OCI-M2 (cell line): ENCODE data around the gene NLRP6.
"Not testable (repeated sequence)": the region's sequence is repeated elsewhere in the genome, so short reads cannot be mapped to it uniquely, and the experiment has no call there.

Experiments used
- DNase-seq: peaks from one replicate; lab custom pipeline; 2025; ENCODE audit not compliant: unreplicated experiment; lab: John Stamatoyannopoulos, UW

NLRP6 gene

DNA sequence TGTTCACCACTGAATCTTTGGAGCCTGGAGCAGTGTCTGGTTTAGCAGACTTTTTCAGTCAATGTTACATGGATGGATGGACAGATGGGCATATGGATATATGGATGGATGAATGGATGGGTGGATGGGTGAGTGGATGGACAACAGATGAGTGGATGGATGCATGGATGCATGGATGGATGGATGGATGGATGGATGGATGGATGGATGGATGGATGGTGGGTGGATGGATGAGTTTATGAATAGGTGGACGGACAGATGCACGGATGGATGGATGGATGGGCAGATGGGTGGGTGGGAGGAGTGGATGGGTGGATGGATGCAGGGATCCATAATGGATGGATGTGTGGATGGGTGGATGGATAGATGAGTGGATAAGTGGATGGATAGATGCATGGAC lies 22.4 kb upstream of the NLRP6 start:
- no peak for DNase-seq

DNA sequence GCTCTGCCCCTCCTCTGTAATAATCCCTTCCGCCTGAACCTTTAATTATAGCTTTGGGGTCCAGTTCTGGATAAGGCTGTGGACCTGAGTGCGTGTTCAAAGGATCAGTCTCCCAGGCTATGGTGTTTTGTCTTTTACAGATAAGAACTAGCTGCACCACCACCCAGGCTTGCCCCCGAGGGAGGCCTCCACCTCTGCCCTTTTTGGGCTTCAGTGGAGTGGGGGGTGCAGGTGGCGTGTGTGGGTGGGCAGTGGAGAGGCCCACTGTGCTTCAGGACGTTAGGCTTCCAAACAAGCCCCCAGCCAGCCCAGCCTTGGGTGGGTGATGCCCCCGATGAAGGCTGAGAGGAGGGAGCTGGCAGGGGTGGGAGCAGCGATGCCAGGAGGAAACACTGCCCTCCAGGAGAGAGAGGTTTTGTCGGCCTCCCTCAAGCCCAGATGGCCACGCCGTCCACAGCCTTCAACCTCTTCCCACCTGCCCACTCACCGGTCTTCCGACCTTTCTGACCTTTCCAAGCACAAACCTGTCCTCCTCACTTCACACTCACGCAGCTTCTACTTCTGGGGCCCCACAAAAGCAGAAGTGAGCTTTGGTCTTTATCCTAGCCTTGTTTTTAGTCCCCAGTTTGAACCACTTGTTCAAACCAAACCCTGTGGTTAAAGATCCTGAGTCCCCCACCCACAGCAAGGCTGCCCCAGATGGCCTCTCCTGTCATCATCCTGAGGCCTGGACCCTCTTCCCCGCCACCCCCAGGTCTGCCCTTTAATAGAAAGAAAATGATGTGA lies 21.1 kb upstream of the NLRP6 start:
- no peak for DNase-seq

DNA sequence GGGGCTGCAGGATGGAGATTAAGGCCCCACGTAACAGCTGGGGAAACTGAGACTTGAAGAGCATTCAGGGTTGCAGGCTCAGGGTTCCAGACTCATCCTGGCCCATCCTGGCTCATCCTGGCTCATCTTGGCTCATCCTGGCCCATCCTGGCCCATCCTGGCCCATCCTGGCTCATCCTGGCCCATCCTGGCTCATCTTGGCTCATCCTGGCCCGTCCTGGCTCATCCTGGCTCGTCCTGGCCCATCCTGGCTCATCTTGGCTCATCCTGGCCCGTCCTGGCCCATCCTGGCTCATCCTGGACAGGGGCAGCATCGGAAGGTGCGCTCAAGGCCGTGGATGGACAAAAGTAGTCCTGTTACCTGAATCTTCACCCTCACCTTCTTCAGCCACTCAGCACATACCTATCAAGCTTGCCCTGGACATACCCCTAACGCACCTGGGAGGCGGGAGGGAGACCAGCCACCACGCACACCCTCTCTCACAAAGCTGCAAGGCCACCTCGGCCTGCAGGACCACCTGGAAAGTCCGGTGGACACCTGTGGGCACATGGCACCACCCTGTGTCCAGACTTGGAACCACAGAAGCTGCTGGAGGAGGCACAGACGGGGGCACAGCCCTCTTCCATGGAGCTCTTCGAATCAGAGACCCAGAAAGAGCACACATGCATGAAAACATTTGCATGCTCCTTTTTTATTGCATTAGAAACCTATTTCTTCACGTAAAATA lies 20.3 kb upstream of the NLRP6 start:
- no peak for DNase-seq

DNA sequence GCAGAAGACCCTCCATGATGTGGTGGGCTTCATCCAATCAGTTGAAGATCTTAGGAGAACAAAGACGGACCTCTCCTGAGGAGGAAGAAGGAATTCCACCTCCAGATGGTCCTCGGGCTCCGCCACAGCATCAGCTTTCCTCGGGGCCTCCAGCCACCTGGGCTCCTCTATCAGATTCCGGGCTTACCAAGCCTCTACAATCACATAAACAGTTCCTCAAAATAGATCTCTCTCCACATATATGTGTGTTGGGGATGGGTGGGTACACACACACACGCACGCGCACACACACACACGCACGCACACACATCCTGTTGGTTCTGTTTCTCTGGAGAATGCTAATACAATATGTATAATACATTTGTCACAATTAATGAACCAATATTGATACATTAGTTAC lies 18.8 kb upstream of the NLRP6 start:
- DNase-seq: no peak

DNA sequence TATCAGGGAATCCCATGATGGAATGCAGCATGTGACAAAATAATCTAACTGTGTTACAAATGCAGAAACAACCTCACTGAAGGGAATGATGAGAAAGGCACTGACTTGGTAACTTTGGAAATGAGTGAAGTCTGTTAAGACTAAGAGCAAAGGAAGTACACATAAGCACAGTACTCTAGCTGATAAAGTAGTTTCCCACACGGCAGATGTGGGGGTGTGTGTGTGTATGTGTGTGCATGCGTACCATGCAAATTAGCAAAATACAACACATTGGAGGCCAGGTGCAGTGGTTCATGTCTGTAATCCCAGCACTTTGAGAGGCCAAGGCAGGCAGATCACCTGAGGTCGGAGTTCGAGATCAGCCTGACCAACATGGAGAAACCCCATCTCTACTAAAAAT lies 16.6 kb upstream of the NLRP6 start:
- no peak for DNase-seq

DNA sequence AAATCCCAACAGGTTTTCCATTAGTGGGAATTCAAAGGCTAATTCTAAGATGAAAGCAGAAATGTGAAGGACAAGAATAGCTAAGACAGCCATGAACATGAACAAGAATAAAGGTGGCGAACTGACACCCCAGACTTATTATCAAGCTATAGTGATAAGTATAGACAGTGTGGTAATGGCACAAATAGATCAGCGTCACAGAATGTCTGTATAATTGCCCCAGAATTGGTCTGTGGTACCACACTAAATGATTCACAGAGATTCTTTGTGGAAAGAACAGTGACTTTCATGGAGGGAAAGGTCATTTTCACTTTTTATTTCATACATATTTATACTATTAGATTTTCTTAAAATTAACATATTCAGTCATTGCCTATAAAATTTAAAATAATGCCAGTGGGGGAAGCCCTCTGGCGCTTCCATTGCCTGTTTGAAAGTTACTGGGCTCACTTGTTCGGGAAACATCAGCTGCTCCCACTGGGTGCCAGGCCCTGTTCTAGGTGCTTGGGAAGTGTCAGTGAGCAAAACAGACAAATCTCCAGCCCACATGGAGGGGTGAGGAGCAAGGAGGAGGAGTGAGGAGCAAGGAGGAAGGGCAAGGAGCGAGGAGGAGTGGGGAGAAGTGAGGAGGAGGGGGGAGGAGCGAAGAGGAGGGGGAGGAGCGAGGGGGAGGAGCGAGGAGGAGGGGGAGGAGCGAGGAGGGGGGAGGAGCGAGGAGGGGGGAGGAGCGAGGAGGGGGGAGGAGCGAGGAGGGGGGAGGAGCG lies 11.3 kb upstream of the NLRP6 start:
- no peak for DNase-seq

DNA sequence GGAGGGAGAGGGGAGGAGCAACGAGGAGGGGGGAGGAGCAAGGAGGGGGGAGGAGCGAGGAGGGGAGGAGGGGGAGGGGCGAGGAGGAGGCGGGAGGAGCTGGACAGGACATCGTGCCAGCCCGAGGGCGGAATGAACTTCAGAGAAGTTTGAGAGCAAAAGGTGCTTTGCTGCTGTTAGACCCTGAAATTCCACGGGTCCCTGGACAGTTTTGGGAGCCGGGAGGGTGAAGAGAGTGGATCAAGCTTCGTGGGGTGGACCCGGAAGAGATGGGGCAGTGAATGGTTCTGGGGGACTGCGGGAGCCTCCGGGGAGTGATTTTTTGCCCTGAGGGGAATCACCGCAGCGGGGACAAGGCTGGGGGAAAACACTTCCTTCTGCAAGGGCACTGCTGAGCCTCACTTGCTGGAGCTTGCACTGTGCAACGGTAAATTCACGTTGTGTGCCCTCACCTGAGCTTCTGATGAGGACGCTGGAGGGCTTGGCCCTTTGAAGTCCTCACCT lies 10.7 kb upstream of the NLRP6 start:
- no peak for DNase-seq

DNA sequence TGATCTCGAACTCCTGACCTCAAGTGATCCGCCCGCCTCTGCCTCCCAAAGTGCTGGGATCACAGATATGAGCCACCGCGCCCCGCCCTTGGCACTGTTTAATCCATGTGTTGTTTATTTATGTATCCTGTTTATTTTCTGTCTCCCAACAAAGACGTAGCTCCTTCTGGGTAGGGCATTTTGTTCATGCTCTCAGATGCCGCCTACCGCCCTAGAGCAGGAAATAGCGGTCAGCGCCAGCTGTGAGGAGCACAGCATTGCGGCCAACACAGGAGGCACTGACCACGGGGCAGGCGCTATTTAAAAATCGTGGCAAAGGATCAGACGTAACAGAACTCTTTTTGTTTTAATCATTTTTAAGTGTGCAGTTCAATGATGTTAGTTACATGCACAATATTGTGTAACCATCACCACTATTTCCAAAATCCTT lies 9.5 kb upstream of the NLRP6 start:
- DNase-seq: not testable (repeated sequence)

DNA sequence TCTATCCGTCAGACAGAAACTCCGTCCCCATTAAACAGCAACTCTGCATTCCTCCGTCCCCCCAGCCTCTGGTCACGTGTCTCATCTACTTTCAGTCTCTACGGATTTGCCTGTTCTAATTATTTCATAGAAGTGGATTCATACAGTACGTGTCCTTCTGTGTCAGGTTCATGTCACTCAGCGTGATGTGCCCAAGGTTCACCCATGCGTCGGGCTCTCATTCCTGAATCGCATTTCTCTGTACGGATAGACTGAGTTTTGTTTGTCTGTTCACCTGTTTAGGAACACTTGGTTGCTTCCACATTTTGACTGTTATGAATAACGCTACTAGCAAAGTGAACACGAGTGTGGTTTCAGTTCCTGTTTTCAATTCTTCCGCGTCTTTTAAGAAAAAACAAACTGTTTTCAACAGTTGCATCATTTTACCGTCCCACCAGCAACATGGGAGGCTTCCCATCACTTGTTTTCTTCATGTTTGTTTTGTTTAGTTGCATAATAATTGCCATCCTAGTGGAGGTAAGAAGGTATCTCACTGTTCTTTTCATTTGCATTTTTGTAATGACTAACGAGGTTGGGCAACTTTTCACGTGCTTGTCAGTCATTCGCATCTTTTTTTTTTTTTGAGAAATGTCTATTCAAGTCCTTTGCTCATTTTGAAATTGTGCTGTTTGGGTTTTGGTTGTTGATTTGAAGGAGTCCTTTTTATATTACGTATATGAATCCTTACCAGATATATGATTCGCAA lies 8.9 kb upstream of the NLRP6 start:
- DNase-seq: no peak

DNA sequence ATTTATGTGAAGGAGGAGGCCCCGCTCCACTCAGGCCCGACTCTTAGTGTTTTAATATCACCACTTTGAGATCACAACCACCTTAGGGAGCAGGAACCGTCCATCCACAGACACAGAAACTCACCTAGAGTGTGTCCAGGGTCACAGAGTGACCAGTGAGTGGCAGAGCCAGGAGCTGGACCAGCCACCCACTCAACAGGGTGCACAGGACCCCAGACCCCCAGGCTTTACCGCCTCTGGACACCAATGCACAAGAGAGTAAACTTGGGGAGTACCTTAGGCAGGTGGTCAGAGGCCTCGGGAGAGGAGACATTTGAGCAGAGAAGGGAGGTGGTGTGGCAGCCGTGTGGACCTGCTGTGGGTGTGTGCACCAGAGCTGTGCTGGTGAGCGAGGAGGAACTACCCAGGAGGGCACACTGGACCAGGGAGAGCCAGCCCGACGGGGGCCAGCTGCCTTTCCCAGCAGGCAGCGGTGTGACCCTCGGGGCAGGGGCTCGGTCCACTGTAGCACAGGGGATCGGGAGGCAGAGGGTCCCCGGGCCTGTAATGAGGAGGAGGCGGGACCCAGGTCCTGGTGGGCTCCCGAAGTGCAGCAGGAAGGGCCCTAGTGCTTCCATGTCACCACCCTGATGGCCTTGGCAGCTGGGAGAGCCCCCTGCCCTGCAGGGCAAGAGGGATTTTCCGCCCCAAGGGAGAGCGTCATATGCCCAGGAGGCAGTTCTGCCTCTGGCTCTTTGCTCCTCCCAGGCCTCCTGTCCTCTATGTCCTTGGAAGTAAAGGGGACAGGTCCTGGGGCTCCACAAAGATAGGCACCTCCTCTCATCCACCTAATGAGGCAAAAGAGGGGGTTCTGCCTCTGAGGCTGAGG lies 7.5 kb upstream of the NLRP6 start:
- no peak for DNase-seq

DNA sequence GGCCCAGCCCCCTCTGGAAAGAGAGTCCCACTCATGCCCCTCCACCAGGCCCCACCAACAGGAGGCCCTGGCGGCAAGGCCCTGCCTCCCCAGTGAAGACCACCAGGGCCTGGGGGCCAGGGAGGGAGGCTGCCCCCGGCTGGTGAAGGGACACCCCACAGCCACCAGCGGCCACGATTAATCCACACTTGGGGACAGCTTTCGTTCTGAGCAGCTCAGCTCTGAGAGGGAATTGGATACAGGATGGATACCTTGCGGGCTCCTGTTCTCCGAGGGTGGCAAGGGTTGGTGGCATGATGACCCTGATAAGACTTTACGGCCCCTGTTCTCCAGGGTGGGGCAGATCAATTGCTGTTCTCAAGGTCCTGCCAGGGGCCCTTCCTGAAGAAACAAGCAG lies 6.9 kb upstream of the NLRP6 start:
- DNase-seq: no peak

DNA sequence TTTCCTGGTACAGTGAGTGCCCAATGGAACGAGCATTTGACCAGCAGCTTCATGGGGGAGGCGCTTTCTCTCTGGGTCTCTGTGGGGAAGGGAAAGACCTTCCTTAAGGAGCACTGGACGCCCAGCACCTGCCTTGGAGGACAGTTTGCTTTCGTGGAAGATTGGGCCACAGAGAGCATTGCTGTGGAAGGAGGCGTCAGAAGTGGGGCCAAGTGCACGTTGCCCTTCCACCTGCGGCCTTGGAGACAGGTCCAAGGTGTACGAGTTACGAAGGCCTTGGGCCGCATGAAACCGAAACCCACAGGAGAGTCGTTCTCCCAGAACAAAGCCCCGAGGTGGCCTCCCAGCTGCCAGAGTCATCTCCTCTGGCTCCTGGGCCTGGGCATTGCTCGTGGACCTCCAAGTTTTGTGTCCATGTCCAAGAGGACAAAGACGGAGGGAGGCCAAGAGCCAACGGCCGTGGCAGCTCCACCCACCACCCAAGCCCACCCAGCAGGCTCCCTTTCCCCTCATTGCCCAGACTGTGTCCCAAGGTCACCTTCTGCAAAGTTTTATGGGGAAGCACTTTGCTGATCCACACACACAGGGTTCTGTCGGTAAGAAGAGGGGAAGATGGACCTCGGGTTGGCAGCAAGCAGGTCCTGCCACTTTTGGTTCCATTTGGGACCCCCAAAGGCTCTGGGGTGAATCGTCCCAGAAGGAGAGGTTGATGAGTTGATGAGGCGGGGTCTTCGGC lies 5.8 kb upstream of the NLRP6 start:
- no peak for DNase-seq

DNA sequence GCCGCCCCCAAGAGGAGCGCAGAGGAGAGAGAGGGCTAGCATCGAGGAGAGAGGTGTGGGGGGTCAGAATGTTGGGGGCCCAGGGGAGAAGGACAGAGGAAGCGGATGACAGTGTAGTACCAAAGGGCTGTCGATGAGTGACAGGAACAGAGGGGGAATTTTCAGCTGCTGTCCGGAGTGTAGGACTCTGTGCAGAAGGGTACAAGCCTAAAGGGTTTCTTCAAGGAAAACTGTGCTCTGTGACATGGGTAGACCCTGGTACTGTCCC lies 5.3 kb upstream of the NLRP6 start:
- no peak for DNase-seq

DNA sequence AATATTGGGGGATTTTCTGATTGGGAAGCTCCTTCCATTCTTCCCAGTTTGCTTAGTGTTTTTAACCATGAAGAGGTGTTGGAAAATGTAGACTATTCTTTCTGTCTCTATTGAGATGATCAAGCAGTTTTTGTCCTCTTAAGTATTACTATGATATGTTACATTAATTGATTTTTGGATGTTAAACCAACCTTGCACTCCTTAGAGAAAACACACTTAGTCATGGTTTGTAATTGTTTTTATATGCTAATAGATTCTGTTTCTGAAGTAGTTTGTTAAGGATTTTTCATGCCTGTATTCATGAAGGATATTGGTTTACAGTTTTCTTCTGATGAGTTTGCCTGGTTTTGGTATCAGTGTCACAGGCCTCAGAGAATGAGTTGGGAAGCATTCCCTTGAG lies 2.0 kb upstream of the NLRP6 start:
- no peak for DNase-seq

DNA sequence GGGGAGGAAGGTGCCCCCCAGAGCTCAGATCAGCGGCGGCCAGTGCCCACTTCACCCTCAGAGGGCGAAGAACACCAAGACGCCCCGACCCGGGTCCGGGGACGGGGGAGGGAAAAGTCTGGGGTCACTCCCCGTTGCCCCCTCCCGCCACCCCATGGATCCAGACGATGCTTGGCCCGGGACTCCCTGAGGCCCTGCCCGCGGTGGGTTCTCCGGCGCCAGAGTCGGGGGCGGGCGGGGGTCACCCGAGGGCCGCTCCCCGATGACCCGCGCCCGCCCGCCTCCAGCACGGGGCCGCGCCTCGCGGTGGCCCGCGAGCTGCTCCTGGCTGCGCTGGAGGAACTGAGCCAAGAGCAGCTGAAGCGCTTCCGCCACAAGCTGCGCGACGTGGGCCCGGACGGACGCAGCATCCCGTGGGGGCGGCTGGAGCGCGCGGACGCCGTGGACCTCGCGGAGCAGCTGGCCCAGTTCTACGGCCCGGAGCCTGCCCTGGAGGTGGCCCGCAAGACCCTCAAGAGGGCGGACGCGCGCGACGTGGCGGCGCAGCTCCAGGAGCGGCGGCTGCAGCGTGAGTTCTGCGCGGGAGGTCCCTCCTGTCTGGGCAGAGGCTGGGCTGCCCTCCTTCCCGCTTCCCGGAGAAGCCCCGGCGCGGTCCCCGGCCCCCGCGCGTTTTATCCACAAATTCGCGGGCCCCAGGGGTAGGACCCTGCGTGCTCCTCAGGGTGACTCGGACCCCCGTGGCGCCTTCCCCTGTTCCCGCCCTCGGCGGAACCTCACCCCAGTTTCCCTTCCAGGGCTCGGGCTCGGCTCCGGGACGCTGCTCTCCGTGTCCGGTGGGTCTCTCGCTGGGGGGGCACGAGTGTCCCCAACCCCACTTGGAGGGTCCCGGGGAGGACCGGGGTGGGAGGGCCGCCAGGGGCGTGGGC lies 1.1 kb downstream of the NLRP6 start:
- DNase-seq: no peak

DNA sequence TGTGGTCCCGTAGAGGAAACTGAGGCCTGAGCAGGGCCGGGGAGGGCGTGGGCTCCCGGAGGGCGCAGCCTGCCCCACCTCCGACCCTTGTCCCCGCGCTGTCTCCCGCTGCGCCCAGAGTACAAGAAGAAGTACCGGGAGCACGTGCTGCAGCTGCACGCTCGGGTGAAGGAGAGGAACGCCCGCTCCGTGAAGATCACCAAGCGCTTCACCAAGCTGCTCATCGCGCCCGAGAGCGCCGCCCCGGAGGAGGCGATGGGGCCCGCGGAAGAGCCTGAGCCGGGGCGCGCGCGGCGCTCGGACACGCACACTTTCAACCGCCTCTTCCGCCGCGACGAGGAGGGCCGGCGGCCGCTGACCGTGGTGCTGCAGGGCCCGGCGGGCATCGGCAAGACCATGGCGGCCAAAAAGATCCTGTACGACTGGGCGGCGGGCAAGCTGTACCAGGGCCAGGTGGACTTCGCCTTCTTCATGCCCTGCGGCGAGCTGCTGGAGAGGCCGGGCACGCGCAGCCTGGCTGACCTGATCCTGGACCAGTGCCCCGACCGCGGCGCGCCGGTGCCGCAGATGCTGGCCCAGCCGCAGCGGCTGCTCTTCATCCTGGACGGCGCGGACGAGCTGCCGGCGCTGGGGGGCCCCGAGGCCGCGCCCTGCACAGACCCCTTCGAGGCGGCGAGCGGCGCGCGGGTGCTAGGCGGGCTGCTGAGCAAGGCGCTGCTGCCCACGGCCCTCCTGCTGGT lies 1.9 kb downstream of the NLRP6 start:
- DNase-seq: no peak

DNA sequence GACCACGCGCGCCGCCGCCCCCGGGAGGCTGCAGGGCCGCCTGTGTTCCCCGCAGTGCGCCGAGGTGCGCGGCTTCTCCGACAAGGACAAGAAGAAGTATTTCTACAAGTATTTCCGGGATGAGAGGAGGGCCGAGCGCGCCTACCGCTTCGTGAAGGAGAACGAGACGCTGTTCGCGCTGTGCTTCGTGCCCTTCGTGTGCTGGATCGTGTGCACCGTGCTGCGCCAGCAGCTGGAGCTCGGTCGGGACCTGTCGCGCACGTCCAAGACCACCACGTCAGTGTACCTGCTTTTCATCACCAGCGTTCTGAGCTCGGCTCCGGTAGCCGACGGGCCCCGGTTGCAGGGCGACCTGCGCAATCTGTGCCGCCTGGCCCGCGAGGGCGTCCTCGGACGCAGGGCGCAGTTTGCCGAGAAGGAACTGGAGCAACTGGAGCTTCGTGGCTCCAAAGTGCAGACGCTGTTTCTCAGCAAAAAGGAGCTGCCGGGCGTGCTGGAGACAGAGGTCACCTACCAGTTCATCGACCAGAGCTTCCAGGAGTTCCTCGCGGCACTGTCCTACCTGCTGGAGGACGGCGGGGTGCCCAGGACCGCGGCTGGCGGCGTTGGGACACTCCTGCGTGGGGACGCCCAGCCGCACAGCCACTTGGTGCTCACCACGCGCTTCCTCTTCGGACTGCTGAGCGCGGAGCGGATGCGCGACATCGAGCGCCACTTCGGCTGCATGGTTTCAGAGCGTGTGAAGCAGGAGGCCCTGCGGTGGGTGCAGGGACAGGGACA lies 2.7 kb downstream of the NLRP6 start:
- DNase-seq: no peak
